Esophagus muscularis mucosa (tissue), 4 donors: Measurements from ENCODE around the gene TCEANC2. TPM values are rescaled to one million over a fixed set of nuclear protein-coding genes. Genes with fewer than 3 reads are reported as not detected.
"Not testable (repeated sequence)": the region's sequence is repeated elsewhere in the genome, so short reads cannot be mapped to it uniquely, and the experiment has no call there.

Experiments
- DNase-seq: peaks from one replicate; pipeline ENCODE4 v3.0.0-alpha.2; 2017; ENCODE audit errors: extremely low spot score
- H3K27ac ChIP-seq, 4 donors: fragments of 200-600 bp; sonication (generic); replicated peaks in 1 of 4; 1 replicate in 3 of 4; 2 replicates in 1 of 4; pipeline ENCODE4 v1.5.1; 2016 to 2019; ENCODE audit warnings: mild to moderate bottlenecking in 1 of 4
- H3K27me3 ChIP-seq, 4 donors: fragments of 200-600 bp; sonication (generic); one replicate each; pipeline versions ENCODE4 v1.5.1 to v1.6.0; 2016 to 2019
- H3K36me3 ChIP-seq, 4 donors: fragments of 200-600 bp; sonication (generic); one replicate each; pipeline ENCODE4 v1.5.1; 2016 to 2019
- H3K4me1 ChIP-seq, 4 donors: fragments of 200-600 bp; sonication (generic); one replicate each; pipeline ENCODE4 v1.5.1; 2016 to 2019
- H3K4me3 ChIP-seq, 4 donors: fragments of 200-600 bp; sonication (generic); 1 replicate in 2 of 4; 2 replicates in 2 of 4; pipeline ENCODE4 v1.5.1; 2016 to 2019; ENCODE audit warnings: mild to moderate bottlenecking in 4 of 4, moderate library complexity in 1 of 4
- H3K9me3 ChIP-seq, 4 donors: fragments of 200-600 bp; sonication (generic); 1 replicate in 3 of 4; 2 replicates in 1 of 4; pipeline ENCODE4 v1.5.1; 2016 to 2019
- EP300 ChIP-seq: sonication (generic); formaldehyde crosslinking; IDR thresholded peaks from one replicate; pipeline ENCODE4 v1.6.1; 2017; ENCODE audit warnings: antibody characterized with exemption
- POLR2A ChIP-seq: fragments of 450-650 bp; IDR thresholded peaks from one replicate; pipeline ENCODE4 v1.6.1; 2017; ENCODE audit warnings: antibody characterized with exemption, moderate library complexity, mild to moderate bottlenecking, low read depth
- POLR2AphosphoS5 ChIP-seq, 2 donors: sonication (generic); formaldehyde crosslinking; IDR thresholded peaks; one replicate each; pipeline ENCODE4 v1.6.1; 2017; ENCODE audit warnings: antibody characterized with exemption in 2 of 2
- WGBS: methylation state at CpG from one replicate; pipeline ENCODE4 v1.1.5; 2018; 5-methylcytosine and 5-hydroxymethylcytosine counted together
- intact Hi-C: fragments of 100-400 bp; cut with DNase I; formaldehyde crosslinking; loops from one replicate; pipeline ENCODE4 v1.15.1; 2023
- total RNA-seq, 4 donors: library from RNA; depleted of rRNA; stranded (reverse); fragments of >200 nt; gene quantifications; one replicate each; pipeline versions ENCODE4 v1.1.0 to v1.2.1, GENCODE V29; 2016
- TF ChIP-seq, protein P1 (sequence below), 3 experiments: fragments of 200-600 bp in 2 of 3; fragments of 450-650 bp in 1 of 3; sonication (generic) in 2 of 3; IDR thresholded peaks; one replicate each; pipeline ENCODE4 v1.5.1; 2017 to 2019; ENCODE audit warnings: antibody characterized with exemption in 3 of 3, mild to moderate bottlenecking in 2 of 3, moderate library complexity in 1 of 3

The TCEANC2 gene
- total RNA-seq, 4 donors from 2014 or later, result 4.8 to 8.6 (median 7.1) TPM

DNA sequence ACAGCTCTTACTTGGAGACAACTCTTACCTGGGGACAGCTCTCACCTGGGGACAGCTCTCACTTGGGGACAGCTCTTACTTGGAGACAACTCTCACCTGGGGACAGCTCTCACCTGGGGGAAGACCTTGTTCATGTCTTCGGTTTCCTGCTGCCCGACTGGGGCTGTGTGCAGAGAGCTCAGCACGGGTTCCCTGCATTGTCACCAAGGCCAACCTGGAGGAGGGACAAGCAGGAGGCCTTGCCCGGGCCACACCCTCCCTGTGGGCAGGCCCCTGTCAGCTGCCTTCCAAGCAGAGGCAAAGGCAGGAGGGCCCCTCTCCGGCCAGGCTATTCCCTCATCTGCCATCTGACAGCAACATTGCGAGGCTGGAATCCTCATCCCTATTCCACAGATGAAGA, 35.4 kb upstream of the TCEANC2 start, which contains the start of gene LDLRAD1:
Gene LDLRAD1 (minus strand): TSS at position 208 of the 400 bp plus-strand sequence. CDS start 74 bp downstream, at position 134.
- Histone ChIP-seq H3K27ac (no peak within 1 kb of the TSS), H3K36me3 (no peaks in the 10 kb centered on the region), H3K9me3 (no peaks in the 10 kb centered on the region), H3K4me1 (no peaks in the 10 kb centered on the region), H3K27me3 (peaks cover 0 to 22% (median 0%) of the 10 kb centered on the region in 4 donors), H3K4me3 (no peak within 1 kb of the TSS)
- TF ChIP-seq POLR2AphosphoS5 (IDR thresholded peaks at IDR 0.05), result no peak
- TF ChIP-seq, protein P1, sequence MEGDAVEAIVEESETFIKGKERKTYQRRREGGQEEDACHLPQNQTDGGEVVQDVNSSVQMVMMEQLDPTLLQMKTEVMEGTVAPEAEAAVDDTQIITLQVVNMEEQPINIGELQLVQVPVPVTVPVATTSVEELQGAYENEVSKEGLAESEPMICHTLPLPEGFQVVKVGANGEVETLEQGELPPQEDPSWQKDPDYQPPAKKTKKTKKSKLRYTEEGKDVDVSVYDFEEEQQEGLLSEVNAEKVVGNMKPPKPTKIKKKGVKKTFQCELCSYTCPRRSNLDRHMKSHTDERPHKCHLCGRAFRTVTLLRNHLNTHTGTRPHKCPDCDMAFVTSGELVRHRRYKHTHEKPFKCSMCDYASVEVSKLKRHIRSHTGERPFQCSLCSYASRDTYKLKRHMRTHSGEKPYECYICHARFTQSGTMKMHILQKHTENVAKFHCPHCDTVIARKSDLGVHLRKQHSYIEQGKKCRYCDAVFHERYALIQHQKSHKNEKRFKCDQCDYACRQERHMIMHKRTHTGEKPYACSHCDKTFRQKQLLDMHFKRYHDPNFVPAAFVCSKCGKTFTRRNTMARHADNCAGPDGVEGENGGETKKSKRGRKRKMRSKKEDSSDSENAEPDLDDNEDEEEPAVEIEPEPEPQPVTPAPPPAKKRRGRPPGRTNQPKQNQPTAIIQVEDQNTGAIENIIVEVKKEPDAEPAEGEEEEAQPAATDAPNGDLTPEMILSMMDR (IDR thresholded peaks at IDR 0.05), result no peak
- TF ChIP-seq EP300, result no peak
- TF ChIP-seq POLR2A, result no peak
- intact Hi-C loops, result no loop called here
- WGBS, result 38% methylated on average over 3 of the region's 6 CpGs
- DNase-seq, result peak; percentile 92

- peak; percentile 55 for DNase-seq
- intact Hi-C loops, result no loop called here
- Histone ChIP-seq H3K4me3 (no peak overlapping the region), H3K4me1 (no peaks in the 10 kb centered on the region), H3K27ac (no peak overlapping the region), H3K36me3 (no peaks in the 10 kb centered on the region), H3K9me3 (no peaks in the 10 kb centered on the region), H3K27me3 (peaks cover 0 to 17% (median 0%) of the 10 kb centered on the region in 4 donors)
- 84% methylated on average over 5 of the region's 5 CpGs for WGBS
- TF ChIP-seq, protein P1 (IDR thresholded peaks at IDR 0.05), result no peak
- TF ChIP-seq EP300, result no peak
- TF ChIP-seq POLR2A, result no peak
- TF ChIP-seq POLR2AphosphoS5 (IDR thresholded peaks at IDR 0.05), result no peak
Measured at GRCh38 chr1:54018635-54019034, 34.8 kb upstream of the TCEANC2 start.

DNA sequence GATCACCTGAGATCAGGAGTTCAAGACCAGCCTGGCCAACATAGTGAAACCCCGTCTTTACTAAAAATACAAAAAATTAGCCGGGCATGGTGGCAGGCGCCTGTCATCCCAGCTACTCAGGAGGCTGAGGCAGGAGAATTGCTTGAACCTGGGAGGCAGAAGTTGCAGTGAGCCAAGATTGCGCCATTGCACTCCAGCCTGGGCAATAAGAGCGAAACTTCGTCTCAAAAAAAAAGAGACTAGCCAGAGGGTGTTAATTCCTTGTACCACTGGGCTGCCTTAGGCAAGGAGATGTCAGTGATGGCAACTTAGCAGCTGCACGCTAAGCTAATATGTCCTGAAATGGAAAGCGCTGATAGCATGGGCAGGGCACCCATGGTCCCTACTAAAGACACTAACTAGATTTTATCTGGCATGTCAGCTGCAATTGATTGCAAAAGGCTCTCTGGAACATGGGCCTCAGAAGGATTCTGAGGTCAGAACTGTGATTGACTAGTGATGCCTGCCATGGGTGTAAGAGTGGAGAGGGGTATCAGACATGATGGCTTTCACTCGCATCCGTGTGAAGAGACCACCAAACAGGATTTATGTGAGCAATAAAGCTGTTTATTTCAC, 33.7 kb upstream of the TCEANC2 start:
- WGBS, result 93% methylated on average over 10 of the region's 10 CpGs
- intact Hi-C loops, H3K27ac ChIP-seq, H3K9me3 ChIP-seq, H3K27me3 ChIP-seq, H3K4me1 ChIP-seq, H3K4me3 ChIP-seq, H3K36me3 ChIP-seq: not testable (repeated sequence)
- DNase-seq, result peak; percentile 87

DNA sequence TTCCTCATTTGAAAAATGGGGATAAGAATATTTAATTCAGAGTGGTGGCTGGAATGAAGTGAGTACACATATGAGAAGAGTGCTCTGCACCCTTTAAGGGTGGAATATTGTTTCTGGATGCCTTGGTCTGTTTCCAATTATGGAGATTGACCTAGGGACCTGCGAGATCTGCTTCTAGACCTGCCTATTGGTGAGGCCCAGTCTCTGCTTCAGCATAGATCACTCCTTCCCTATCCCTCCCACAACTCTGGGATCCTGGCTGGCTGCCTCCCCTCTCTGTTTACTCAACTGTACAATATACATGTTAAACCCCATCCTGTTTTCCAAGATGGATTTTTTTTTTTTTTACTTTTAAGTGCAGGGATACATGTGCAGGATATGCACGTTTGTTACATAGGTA, 29.1 kb upstream of the TCEANC2 start:
- Histone ChIP-seq H3K27ac (no peak overlapping the region), H3K36me3 (peaks cover 0 to 8% (median 1%) of the 10 kb centered on the region in 4 donors), H3K4me3 (no peak overlapping the region), H3K9me3 (no peaks in the 10 kb centered on the region), H3K4me1 (no peaks in the 10 kb centered on the region), H3K27me3 (no peaks in the 10 kb centered on the region)
- no peak for DNase-seq
- intact Hi-C loops, result no loop called here
- TF ChIP-seq, protein P1 (IDR thresholded peaks at IDR 0.05), result no peak
- no peak for TF ChIP-seq POLR2A
- TF ChIP-seq POLR2AphosphoS5 (IDR thresholded peaks at IDR 0.05), result no peak
- no peak for TF ChIP-seq EP300
- 61% methylated on average over 2 of the region's 2 CpGs for WGBS

DNA sequence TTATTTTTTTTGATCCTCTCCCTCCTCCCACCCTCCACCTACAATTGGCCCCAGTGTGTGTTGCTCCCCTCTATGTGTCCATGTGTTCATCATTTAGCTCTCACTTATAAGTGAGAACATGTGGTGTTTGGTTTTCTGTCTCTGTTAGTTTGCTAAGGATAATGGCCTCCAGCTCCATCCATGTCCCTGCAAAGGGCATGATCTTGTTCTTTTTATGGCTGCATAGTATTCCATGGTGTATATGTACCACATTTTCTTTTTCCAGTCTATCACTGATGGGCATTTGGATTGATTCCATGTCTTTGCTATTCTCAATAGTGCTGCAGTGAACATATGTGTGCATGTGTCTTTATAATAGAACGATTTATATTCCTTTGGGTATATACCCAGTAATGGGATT, 28.6 kb upstream of the TCEANC2 start:
- H3K9me3 ChIP-seq, H3K4me3 ChIP-seq, H3K27me3 ChIP-seq, H3K27ac ChIP-seq, intact Hi-C loops, DNase-seq, H3K4me1 ChIP-seq: not testable (repeated sequence)
- 88% methylated on average over 1 of the region's 1 CpG for WGBS
- H3K36me3 ChIP-seq, result peaks cover 0 to 13% (median 3%) of the 10 kb centered on the region in 4 donors

DNA sequence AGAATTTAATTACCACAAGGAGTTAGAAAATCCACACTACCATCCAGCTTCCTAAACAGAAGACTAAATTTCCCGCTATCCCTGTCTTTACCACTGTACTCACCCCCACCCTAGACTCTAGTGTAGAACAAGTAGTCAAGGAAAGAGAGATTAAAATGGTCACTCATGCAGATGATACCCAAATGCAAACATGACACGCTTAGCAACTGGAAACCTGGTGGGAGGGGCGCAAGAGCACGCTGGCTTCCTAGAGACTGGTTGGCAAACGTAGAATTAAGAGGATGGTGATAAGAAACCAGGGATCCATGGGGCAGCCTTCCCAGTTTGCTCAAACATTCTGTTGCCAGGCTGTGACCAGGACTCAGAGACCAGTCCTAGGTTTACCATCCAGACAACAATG, 25.6 kb upstream of the TCEANC2 start:
- no peaks in the 10 kb centered on the region for H3K9me3 ChIP-seq
- no peak for DNase-seq
- H3K27ac ChIP-seq, result no peak overlapping the region
- no peaks in the 10 kb centered on the region for H3K4me1 ChIP-seq
- 95% methylated on average over 5 of the region's 5 CpGs for WGBS
- H3K27me3 ChIP-seq, result no peaks in the 10 kb centered on the region
- TF ChIP-seq POLR2A, result no peak
- no peak for TF ChIP-seq EP300
- TF ChIP-seq, protein P1 (IDR thresholded peaks at IDR 0.05), result no peak
- no peak for TF ChIP-seq POLR2AphosphoS5 (IDR thresholded peaks at IDR 0.05)
- H3K36me3 ChIP-seq, result peaks cover 20 to 43% (median 32%) of the 10 kb centered on the region in 4 donors
- no peak overlapping the region for H3K4me3 ChIP-seq
- intact Hi-C loops, result no loop called here
